Measurements from ENCODE around the gene VSIR.

DNA sequence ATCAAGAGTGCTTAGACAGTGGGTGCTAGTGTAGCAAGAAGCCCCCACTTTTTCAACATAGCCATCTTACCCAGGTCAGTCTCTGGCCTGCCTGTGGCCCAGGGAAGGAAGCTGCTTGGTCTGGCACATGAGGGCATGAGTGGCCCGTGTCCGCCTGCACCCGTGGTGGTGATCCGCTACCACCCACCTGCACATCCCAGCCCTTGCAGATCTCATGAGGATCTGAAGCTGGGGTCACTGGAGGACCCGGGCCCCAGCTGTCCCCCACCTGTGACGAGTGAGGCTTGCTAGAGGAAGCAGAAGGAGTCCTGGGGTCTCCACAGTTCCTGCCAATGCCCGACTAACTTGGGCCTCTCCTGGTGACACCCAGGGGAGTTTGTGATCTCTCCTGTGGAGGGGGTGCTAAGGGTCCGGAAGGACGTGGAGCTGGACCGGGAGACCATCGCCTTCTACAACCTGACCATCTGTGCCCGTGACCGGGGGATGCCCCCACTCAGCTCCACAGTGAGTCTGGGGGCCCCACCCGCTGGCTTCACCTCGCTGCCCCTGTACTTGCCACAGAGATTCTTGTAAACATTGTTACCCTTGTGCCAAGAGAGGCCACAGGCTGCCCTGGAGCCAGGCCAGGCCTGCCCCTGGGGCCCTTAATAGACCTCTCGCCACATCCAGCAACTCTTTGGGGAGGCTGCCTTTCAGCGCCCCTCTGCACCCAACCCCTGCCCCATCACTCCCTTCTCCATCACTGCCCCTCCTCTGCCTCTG is 10.8 kb upstream of the VSIR start:
- TF ChIP-seq, protein P1, sequence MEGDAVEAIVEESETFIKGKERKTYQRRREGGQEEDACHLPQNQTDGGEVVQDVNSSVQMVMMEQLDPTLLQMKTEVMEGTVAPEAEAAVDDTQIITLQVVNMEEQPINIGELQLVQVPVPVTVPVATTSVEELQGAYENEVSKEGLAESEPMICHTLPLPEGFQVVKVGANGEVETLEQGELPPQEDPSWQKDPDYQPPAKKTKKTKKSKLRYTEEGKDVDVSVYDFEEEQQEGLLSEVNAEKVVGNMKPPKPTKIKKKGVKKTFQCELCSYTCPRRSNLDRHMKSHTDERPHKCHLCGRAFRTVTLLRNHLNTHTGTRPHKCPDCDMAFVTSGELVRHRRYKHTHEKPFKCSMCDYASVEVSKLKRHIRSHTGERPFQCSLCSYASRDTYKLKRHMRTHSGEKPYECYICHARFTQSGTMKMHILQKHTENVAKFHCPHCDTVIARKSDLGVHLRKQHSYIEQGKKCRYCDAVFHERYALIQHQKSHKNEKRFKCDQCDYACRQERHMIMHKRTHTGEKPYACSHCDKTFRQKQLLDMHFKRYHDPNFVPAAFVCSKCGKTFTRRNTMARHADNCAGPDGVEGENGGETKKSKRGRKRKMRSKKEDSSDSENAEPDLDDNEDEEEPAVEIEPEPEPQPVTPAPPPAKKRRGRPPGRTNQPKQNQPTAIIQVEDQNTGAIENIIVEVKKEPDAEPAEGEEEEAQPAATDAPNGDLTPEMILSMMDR (IDR thresholded peaks at IDR 0.05; ENCODE audit: insufficient read depth, low read length) = no peak
- no peak for TF ChIP-seq POLR2AphosphoS5 (IDR thresholded peaks at IDR 0.05; ENCODE audit: low read depth)
- TF ChIP-seq, protein P2, sequence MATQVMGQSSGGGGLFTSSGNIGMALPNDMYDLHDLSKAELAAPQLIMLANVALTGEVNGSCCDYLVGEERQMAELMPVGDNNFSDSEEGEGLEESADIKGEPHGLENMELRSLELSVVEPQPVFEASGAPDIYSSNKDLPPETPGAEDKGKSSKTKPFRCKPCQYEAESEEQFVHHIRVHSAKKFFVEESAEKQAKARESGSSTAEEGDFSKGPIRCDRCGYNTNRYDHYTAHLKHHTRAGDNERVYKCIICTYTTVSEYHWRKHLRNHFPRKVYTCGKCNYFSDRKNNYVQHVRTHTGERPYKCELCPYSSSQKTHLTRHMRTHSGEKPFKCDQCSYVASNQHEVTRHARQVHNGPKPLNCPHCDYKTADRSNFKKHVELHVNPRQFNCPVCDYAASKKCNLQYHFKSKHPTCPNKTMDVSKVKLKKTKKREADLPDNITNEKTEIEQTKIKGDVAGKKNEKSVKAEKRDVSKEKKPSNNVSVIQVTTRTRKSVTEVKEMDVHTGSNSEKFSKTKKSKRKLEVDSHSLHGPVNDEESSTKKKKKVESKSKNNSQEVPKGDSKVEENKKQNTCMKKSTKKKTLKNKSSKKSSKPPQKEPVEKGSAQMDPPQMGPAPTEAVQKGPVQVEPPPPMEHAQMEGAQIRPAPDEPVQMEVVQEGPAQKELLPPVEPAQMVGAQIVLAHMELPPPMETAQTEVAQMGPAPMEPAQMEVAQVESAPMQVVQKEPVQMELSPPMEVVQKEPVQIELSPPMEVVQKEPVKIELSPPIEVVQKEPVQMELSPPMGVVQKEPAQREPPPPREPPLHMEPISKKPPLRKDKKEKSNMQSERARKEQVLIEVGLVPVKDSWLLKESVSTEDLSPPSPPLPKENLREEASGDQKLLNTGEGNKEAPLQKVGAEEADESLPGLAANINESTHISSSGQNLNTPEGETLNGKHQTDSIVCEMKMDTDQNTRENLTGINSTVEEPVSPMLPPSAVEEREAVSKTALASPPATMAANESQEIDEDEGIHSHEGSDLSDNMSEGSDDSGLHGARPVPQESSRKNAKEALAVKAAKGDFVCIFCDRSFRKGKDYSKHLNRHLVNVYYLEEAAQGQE (IDR thresholded peaks at IDR 0.05; ENCODE audit: insufficient replicate concordance, low read depth) = no peak

Data from HL-60 (cell line).